ENCODE results near the gene MACROD2. TPM values are rescaled to one million over a fixed set of nuclear protein-coding genes. Genes with fewer than 3 reads are reported as not detected.

Gene MACROD2
- total RNA-seq, 4 donors from 2014 or later = 1.8 to 4.8 (median 2.9) TPM

DNA sequence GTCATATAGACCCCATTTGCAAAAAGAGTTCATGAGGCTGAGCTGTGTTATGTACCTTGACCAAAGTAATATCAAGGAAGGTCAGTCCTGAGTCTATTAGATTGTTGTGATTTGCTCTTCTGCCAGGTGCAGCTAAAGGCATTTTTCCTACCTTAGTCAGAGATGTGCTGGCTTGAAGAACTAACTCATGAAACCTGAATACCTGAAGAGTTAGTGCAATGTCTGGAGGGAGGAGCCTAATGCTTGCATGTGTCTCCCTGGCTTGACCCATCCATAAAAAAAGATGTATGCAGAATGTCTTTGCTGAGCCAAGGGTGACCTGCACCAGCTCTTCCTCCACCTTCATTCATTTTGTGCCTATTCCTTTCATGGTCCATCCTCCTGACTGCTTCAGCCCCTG is 1835.9 kb downstream of the MACROD2 start:
- no peak overlapping the region for H3K27ac ChIP-seq
- H3K9me3 ChIP-seq = no peaks in the 10 kb centered on the region
- no peak for DNase-seq
- intact Hi-C loops (cut with DNase I) = no loop called here
- H3K4me1 ChIP-seq = no peaks in the 10 kb centered on the region
- no peak overlapping the region for H3K4me3 ChIP-seq
- H3K36me3 ChIP-seq = no peaks in the 10 kb centered on the region
- H3K27me3 ChIP-seq = no peaks in the 10 kb centered on the region
- TF ChIP-seq POLR2A (IDR thresholded peaks at IDR 0.05) = no peak
- TF ChIP-seq, protein P1, sequence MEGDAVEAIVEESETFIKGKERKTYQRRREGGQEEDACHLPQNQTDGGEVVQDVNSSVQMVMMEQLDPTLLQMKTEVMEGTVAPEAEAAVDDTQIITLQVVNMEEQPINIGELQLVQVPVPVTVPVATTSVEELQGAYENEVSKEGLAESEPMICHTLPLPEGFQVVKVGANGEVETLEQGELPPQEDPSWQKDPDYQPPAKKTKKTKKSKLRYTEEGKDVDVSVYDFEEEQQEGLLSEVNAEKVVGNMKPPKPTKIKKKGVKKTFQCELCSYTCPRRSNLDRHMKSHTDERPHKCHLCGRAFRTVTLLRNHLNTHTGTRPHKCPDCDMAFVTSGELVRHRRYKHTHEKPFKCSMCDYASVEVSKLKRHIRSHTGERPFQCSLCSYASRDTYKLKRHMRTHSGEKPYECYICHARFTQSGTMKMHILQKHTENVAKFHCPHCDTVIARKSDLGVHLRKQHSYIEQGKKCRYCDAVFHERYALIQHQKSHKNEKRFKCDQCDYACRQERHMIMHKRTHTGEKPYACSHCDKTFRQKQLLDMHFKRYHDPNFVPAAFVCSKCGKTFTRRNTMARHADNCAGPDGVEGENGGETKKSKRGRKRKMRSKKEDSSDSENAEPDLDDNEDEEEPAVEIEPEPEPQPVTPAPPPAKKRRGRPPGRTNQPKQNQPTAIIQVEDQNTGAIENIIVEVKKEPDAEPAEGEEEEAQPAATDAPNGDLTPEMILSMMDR (IDR thresholded peaks at IDR 0.05) = no peak

DNA sequence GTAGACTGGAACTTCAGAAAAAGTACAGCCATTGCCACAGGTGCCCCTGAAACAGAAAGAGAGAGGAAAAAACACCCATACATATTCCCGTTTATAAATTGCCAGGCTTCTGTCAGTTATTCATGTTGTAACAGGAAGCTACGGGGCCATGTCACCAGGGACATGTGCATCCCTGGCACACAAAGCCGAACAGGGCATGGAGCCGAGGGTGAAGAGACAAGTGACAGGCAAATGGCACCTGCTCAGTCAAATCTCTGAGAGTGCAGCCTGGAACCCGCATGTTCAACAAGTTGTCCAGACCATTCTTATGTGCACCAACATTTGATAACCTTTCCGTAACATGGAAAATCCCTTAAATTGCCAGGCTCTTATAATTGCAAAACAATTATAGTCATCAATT is 1837.2 kb downstream of the MACROD2 start:
- no peaks in the 10 kb centered on the region for H3K4me1 ChIP-seq
- no peak overlapping the region for H3K27ac ChIP-seq
- no peak overlapping the region for H3K4me3 ChIP-seq
- no peaks in the 10 kb centered on the region for H3K36me3 ChIP-seq
- TF ChIP-seq, protein P1 (IDR thresholded peaks at IDR 0.05) = no peak
- no peak for TF ChIP-seq POLR2A (IDR thresholded peaks at IDR 0.05)
- intact Hi-C loops (cut with DNase I) = no loop called here
- 67 to 85% methylated on average over 6 of the region's 6 CpGs for WGBS, 2 donors
- no peaks in the 10 kb centered on the region for H3K9me3 ChIP-seq
- no peaks in the 10 kb centered on the region for H3K27me3 ChIP-seq
- DNase-seq = no peak

DNA sequence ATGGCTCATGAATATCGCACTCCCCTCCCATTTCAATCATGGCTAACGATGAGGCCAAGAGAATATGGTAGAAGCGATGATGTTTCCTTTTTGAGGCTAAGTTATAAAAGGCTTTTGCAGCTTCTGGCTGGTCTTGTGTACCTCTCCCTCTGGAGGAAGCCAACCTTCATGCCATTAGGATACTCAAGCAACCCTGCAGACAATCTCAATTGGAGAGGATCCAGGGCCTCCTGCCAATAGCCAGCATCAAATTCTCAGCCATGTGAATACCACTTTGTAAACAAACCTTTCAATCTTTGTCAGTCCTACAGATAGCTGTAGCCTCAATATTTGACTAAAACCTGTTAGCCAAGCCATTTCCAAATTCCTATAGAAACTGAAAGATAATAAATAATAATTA is 1839.5 kb downstream of the MACROD2 start:
- no peak for DNase-seq
- 94 to 96% methylated on average over 3 of the region's 3 CpGs for whole genome bisulfite sequencing, 2 donors
- intact Hi-C loops (cut with DNase I) = no loop called here
- Histone ChIP-seq H3K27me3 (no peaks in the 10 kb centered on the region), H3K4me1 (no peaks in the 10 kb centered on the region), H3K27ac (no peak overlapping the region), H3K36me3 (no peaks in the 10 kb centered on the region), H3K4me3 (no peak overlapping the region), H3K9me3 (no peaks in the 10 kb centered on the region)
- no peak for TF ChIP-seq POLR2A (IDR thresholded peaks at IDR 0.05)
- TF ChIP-seq, protein P1 (IDR thresholded peaks at IDR 0.05) = no peak

DNA sequence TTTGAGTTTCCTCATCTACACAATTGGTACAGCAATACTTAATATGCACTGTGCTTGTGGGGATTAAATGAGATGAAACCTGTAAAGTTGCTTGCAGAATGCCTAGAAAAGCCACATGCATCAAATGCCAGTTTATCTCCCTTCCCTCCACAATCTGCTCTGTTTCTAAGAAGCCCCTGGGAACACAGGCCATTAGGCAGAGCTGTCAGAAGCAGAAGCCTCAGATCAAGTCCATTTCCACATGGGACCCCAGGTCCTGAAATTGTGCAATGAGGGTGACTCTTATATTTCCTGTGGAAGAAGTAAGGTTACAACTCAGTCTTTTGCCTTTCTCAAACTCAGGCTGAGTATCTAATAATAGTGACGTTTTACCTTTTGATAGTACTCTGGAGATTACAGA is 1840.5 kb downstream of the MACROD2 start:
- Histone ChIP-seq H3K36me3 (no peaks in the 10 kb centered on the region), H3K4me1 (no peaks in the 10 kb centered on the region), H3K27ac (no peak overlapping the region), H3K4me3 (no peak overlapping the region), H3K27me3 (no peaks in the 10 kb centered on the region), H3K9me3 (no peaks in the 10 kb centered on the region)
- DNase-seq = no peak
- intact Hi-C loops (cut with DNase I) = no loop called here
- 67 to 72% methylated on average over 1 of the region's 1 CpG for WGBS, 2 donors
- TF ChIP-seq, protein P1 (IDR thresholded peaks at IDR 0.05) = no peak
- no peak for TF ChIP-seq POLR2A (IDR thresholded peaks at IDR 0.05)

DNA sequence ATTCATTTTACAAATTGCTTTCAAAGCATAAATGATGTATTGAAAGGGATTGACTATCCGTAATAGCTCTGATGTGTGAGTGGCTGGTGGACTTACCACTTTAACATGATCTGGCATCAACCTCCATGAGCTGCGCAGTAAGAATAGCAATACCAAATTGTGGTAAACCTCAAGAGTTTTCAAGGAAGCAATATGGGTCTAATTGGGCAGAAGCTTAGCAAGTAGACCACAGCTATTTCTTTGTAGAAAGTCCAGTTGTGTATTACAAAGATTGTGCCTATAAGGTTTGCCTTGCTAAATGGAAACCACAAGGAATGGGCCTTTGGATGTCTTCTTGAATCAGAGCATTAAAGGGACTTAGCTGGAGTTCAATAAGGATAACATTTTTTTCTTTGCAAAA is 1841.3 kb downstream of the MACROD2 start:
- TF ChIP-seq, protein P1 (IDR thresholded peaks at IDR 0.05) = no peak
- no peak for TF ChIP-seq POLR2A (IDR thresholded peaks at IDR 0.05)
- Histone ChIP-seq H3K27me3 (no peaks in the 10 kb centered on the region), H3K9me3 (no peaks in the 10 kb centered on the region), H3K4me3 (no peak overlapping the region), H3K27ac (no peak overlapping the region), H3K4me1 (no peaks in the 10 kb centered on the region), H3K36me3 (no peaks in the 10 kb centered on the region)
- intact Hi-C loops (cut with DNase I) = no loop called here
- 59 to 85% methylated on average over 2 of the region's 2 CpGs for WGBS, 2 donors
- DNase-seq = no peak
